KBM-7 (cell line): ENCODE measurements around the gene CFC1B.
"Not testable (repeated sequence)": the region's sequence is repeated elsewhere in the genome, so short reads cannot be mapped to it uniquely, and the experiment has no call there.

Experiments used
- DNase-seq: peaks from one replicate; pipeline ENCODE4 v3.0.0-alpha.2; 2015
- in situ Hi-C: fragments of 300-500 bp; cut with MboI; formaldehyde crosslinking; loops from 2 replicates; pipeline ENCODE4 v1.14.3; 2020; ENCODE audit warnings: low sequenced_read_pairs, low pct_unique_long_range_greater_than_20kb, mixed read lengths

The CFC1B gene

DNA sequence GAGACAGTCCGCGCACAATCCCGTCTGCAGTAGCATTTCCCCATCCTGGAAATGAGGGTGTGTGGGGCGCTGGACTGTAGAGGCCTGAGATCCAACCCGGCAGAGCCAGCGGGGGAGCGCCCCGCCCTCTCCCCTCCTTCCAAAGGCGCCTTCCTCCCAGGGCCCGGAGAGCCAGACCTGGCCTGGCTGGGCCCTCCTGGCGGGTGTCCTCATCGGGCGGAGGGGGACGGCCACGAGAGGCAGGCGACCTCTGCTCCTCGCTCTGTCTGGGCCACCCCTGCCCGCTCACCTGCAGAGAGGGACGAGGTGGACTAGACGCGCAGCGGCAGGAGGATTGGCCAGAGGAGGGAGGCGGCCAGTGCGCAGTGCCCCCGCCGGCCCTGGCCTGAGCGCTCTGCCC, 28.5 kb downstream of the CFC1B start:
- DNase-seq, in situ Hi-C loops: not testable (repeated sequence)

DNA sequence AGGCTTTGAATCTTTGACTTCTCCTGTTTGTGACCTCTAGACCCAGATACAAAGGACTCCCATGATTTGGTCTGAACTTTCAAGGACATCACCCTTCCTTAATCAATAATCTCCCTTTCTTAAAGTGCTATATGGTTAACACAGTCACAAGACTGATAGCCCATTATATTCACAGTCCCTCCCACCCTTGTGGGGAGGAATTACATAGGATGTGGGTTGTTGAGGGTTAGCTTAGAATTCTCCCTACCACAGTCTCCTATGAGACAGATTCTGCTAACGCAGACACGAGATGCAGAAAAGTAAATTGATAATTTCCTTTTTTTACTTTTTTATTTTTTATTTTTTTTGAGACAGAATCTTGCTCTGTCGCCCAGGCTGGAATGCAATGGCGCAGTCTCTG, 33.2 kb downstream of the CFC1B start:
- in situ Hi-C loops, DNase-seq: not testable (repeated sequence)

DNA sequence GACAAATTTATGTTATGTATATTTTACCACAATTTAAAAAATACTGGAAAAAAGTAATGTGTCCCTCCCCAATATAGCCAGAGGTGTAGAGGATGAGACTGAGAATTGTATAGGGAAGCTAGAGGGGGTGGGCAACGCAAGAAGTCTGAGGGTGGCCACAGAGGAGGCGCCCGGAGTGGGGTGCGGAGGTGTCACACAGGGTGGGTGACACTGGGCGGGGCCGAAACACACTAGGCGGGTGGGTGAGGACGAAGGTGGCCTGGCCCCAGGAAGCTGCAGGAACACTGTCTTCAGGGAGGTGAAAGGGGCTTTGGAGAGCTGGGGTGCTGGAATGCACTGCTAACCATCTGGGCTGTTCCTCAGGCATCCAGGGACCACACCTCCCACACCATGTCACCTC, 35.4 kb downstream of the CFC1B start:
- in situ Hi-C loops, DNase-seq: not testable (repeated sequence)

DNA sequence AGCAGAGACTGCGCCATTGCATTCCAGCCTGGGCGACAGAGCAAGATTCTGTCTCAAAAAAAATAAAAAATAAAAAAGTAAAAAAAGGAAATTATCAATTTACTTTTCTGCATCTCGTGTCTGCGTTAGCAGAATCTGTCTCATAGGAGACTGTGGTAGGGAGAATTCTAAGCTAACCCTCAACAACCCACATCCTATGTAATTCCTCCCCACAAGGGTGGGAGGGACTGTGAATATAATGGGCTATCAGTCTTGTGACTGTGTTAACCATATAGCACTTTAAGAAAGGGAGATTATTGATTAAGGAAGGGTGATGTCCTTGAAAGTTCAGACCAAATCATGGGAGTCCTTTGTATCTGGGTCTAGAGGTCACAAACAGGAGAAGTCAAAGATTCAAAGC, 45.1 kb downstream of the CFC1B start:
- DNase-seq, in situ Hi-C loops: not testable (repeated sequence)

DNA sequence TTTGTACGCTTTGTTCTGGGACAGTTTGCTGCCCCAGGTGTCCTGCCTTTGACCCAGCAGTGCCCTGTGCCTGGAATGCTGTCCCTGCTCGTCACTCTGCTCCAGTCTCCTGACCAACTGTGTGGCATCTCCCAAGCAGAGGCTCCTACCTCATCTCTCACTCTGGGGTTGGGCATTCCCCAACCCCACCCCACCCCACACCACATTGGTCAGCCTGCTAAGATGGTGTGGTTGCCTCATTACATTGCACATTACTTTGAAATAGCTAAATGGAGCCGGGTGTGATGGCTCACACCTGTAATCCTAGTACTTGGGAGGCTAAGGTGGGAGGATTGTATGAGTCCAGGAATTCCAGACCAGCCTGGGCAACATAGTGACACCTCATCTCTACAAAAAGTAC, 50.9 kb downstream of the CFC1B start:
- in situ Hi-C loops, DNase-seq: not testable (repeated sequence)

DNA sequence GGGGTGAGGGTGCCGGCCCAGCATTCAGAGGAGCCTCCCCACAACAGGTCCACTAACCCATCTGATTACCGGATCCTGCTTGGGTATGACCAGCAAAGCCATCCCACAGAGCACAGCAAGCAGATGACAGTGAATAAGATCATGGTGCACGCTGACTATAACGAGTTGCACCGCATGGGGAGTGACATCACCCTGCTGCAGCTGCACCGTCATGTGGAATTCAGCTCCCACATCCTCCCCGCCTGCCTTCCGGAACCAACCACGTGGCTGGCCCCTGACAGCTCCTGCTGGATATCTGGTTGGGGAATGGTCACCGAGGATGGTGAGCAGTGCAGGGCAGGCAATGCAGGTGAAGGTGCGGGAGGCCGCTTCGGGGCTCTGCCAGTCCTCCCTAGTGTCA, 53.2 kb downstream of the CFC1B start:
- in situ Hi-C loops, DNase-seq: not testable (repeated sequence)

DNA sequence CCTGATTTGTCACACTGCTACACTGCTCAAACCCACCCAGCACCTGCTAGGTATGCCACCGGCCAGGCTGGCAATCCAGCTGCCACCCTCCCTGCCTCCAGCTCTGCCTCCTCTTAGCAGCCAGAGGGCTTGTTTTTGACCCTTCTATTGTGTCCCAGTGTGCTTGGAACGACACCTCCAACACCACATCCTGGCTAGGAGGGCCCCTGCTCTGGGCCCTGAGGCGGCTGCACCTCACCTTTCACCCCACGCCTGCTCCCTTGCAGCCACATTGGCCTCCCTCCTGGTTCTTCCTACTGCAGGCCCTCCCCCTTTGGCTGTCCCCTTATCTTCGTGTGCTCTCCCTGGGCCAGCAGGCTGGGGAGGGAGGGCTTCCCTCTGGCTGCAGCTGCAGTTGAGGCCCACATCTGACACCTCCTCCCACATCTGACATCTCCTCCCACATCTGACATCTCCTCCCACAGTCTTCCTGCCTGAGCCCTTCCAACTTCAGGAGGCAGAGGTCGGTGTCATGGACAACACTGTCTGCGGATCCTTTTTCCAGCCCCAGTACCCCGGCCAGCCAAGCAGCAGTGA, 55.3 kb downstream of the CFC1B start:
- DNase-seq, in situ Hi-C loops: not testable (repeated sequence)

DNA sequence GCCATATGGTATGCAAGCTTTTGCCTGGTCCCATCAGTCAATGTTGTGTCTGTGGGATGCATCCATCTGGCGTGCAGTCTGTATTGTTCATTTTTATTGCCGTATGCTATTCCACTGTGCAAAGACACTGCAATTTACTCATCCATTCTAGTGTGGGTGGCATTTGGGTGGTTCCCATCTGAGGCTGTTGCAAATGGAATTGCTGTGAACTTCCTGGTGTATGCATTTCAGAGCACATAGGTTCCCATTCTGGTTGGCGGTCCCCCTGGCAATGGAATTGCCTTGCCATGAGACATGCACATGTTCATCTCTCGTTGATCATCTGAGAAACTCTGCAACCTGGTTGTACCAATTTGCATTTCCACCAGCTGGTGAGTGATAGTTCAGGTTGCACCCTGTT, 56.5 kb downstream of the CFC1B start:
- in situ Hi-C loops, DNase-seq: not testable (repeated sequence)
